K562 (cell line): ENCODE results near the gene VRK3. TPM values are rescaled to one million over a fixed set of nuclear protein-coding genes. Genes with fewer than 3 reads are reported as not detected.

ENCODE experiments used
- ATAC-seq: fragments of 200-7000 bp; cut with Tn5 transposase; 3 replicates; pipeline ENCODE4 v1.9.1; 2020; ENCODE audit warnings: moderate library complexity
- BruUV-seq: library from RNA; stranded (reverse); fragments of 400-500 nt; replicated peaks from 2 replicates; lab custom pipeline; 2021; lab: Mats Ljungman, UMichigan
- CTCF ChIA-PET: fragments of 300-600 bp; formaldehyde crosslinking; extraction: SDS; loops from one replicate; lab custom pipeline; 2021; ENCODE audit warnings: low intra/inter-chr PET ratio; lab: Yijun Ruan, JAX
- POLR2A ChIA-PET: fragments of 300-600, 350-650 bp; sonication (Branson Sonifier 250); formaldehyde crosslinking; extraction: SDS; loops from one replicate; lab custom pipeline; 2021; ENCODE audit warnings: antibody characterized with exemption, inconsistent platforms; lab: Yijun Ruan, JAX
- DNase-seq, 4 experiments: peaks; one replicate each; pipeline versions ENCODE4 v3.0.0 to v3.0.0-alpha.2; 2011 to 2018; ENCODE audit warnings: low spot score in 3 of 4, mixed read lengths in 3 of 4; ENCODE audit errors: extremely low read depth in 1 of 4
- FAIRE-seq: peaks from 2 replicates; lab custom pipeline; 2011; peaks lifted over from hg19 to GRCh38; lab: Jason Lieb, UNC
- H2AFZ ChIP-seq: 2 replicates; pipeline ENCODE4 v1.6.0; 2011; ENCODE audit warnings: low read depth, low read length, control low read depth, inconsistent platforms
- H3K27ac ChIP-seq: fragments of 200-600 bp; 3 replicates; pipeline ENCODE4 v1.8.0; 2011; ENCODE audit warnings: low read depth, mild to moderate bottlenecking, control low read depth, inconsistent platforms, low read length, moderate library complexity, mixed read lengths; ENCODE audit errors: extremely low read depth
- H3K27me3 ChIP-seq, 2 experiments: fragments of 300-600 bp in 1 of 2; 2 replicates in 1 of 2; 3 replicates in 1 of 2; pipeline versions ENCODE4 v1.6.0 to v1.8.0; 2011; ENCODE audit warnings: inconsistent platforms in 2 of 2, low read length in 2 of 2, mild to moderate bottlenecking in 1 of 2, mixed read lengths in 1 of 2, moderate library complexity in 1 of 2; ENCODE audit not compliant: control insufficient read depth in 2 of 2, insufficient read depth in 2 of 2
- H3K36me3 ChIP-seq: fragments of 300-600 bp; 3 replicates; pipeline ENCODE4 v1.8.0; 2011; ENCODE audit warnings: mild to moderate bottlenecking, low read length, inconsistent platforms; ENCODE audit not compliant: control insufficient read depth, insufficient read depth
- H3K4me1 ChIP-seq, 2 experiments: fragments of 200-600 bp in 1 of 2; replicated peaks in 1 of 2; 2 replicates in 1 of 2; 3 replicates in 1 of 2; pipeline versions ENCODE4 v1.5.1 to v1.8.0; 2011; ENCODE audit warnings: inconsistent platforms in 2 of 2, low read length in 2 of 2, mild to moderate bottlenecking in 1 of 2, mixed read lengths in 1 of 2, moderate library complexity in 1 of 2; ENCODE audit not compliant: control insufficient read depth in 2 of 2, insufficient read depth in 2 of 2
- H3K4me2 ChIP-seq: 2 replicates; pipeline ENCODE4 v1.6.1; 2011; ENCODE audit warnings: low read length, control low read depth, inconsistent platforms, mixed read lengths; ENCODE audit not compliant: insufficient read depth
- H3K4me3 ChIP-seq: fragments of 200-600 bp; sonication (generic), shearing (Covaris generic); 2 replicates; pipeline ENCODE4 v1.5.1; 2016; ENCODE audit warnings: control low read depth, inconsistent platforms
- H3K79me2 ChIP-seq: fragments of 200-600 bp; 3 replicates; pipeline ENCODE4 v1.8.0; 2011; ENCODE audit warnings: low read length, inconsistent platforms; ENCODE audit not compliant: control insufficient read depth, insufficient read depth
- H3K9ac ChIP-seq, 2 experiments: 2 replicates each; pipeline versions ENCODE4 v1.6.0 to v1.6.1; 2011; ENCODE audit warnings: low read depth in 2 of 2, low read length in 2 of 2, control low read depth in 1 of 2, inconsistent platforms in 1 of 2, mild to moderate bottlenecking in 1 of 2, mixed read lengths in 1 of 2; ENCODE audit not compliant: insufficient read depth in 1 of 2
- H3K9me1 ChIP-seq: one replicate; pipeline ENCODE4 v1.6.0; 2011; ENCODE audit warnings: inconsistent platforms, mild to moderate bottlenecking, low read length, moderate library complexity; ENCODE audit not compliant: control insufficient read depth, insufficient read depth
- H3K9me3 ChIP-seq: replicated peaks from 2 replicates; pipeline ENCODE4 v1.5.1; 2011; ENCODE audit warnings: low read depth, low read length, inconsistent platforms; ENCODE audit not compliant: control insufficient read depth, insufficient read depth
- H4K20me1 ChIP-seq: replicated peaks from 2 replicates; pipeline ENCODE4 v1.6.1; 2011; ENCODE audit warnings: low read length, inconsistent platforms, mixed read lengths; ENCODE audit not compliant: control insufficient read depth, insufficient read depth
- ATF4 ChIP-seq: fragments of 450-650 bp; formaldehyde crosslinking; IDR thresholded peaks from 2 replicates; pipeline ENCODE4 v1.4.0; 2022; ENCODE audit warnings: mild to moderate bottlenecking, moderate library complexity
- FIP1L1 ChIP-seq: fragments of 200-400 bp; formaldehyde crosslinking; IDR thresholded peaks from 2 replicates; pipeline ENCODE4 v1.6.1; 2018; ENCODE audit warnings: mild to moderate bottlenecking, low read depth, low read length; ENCODE audit not compliant: poor library complexity, severe bottlenecking
- FOXK1 ChIP-seq: sonication (generic); formaldehyde crosslinking; IDR thresholded peaks from 2 replicates; pipeline ENCODE4 v1.8.0; 2022; ENCODE audit warnings: missing genetic modification reagents, mild to moderate bottlenecking, borderline replicate concordance
- GABPB1 ChIP-seq: sonication (generic); formaldehyde crosslinking; IDR thresholded peaks from 2 replicates; pipeline ENCODE4 v1.8.0; 2022; ENCODE audit warnings: mild to moderate bottlenecking, missing genetic modification reagents
- GABPB2 ChIP-seq: fragments of 250-450 bp; sonication (Bioruptor Pico); conservative IDR thresholded peaks from 2 replicates; pipeline ENCODE4 v1.5.1; 2021; ENCODE audit warnings: mild to moderate bottlenecking
- GATAD2A ChIP-seq: fragments of 450-650 bp; IDR thresholded peaks from 2 replicates; pipeline ENCODE4 v1.6.1; 2017
- GTF2E2 ChIP-seq: fragments of 200-800 bp; sonication (Bioruptor generic); IDR thresholded peaks from 2 replicates; pipeline ENCODE4 v1.6.1; 2016; ENCODE audit warnings: missing genetic modification characterization, missing compliant biosample characterization
- HCFC1 ChIP-seq: IDR thresholded peaks from 2 replicates; pipeline ENCODE4 v1.6.1; 2012; ENCODE audit warnings: low read depth, low read length, improper control_type of control experiment
- HNRNPLL ChIP-seq: fragments of 200-400 bp; formaldehyde crosslinking; IDR thresholded peaks from 2 replicates; pipeline ENCODE4 v1.6.1; 2017; ENCODE audit warnings: low read length, low read depth, mild to moderate bottlenecking; ENCODE audit not compliant: poor library complexity, severe bottlenecking
- SNAPC5 ChIP-seq: fragments of 250-450 bp; sonication (Bioruptor Pico); IDR thresholded peaks from 2 replicates; pipeline ENCODE4 v1.8.0; 2021; ENCODE audit warnings: moderate library complexity, mild to moderate bottlenecking, inconsistent platforms
- TAF15 ChIP-seq: fragments of 200-400 bp; formaldehyde crosslinking; IDR thresholded peaks from 2 replicates; pipeline ENCODE4 v1.6.1; 2017; ENCODE audit warnings: mild to moderate bottlenecking, low read depth, low read length, moderate library complexity
- TEAD2 ChIP-seq: fragments of 450-650 bp; IDR thresholded peaks from 2 replicates; pipeline ENCODE4 v1.6.1; 2016; ENCODE audit warnings: missing genetic modification characterization, control low read depth, missing compliant biosample characterization
- TFAP4 ChIP-seq: sonication (generic); formaldehyde crosslinking; IDR thresholded peaks from 2 replicates; pipeline ENCODE4 v1.8.0; 2022; ENCODE audit warnings: missing genetic modification reagents, mild to moderate bottlenecking, moderate library complexity, borderline replicate concordance
- THRB ChIP-seq: fragments of 450-650 bp; formaldehyde crosslinking; conservative IDR thresholded peaks from 2 replicates; pipeline ENCODE4 v1.4.0; 2022; ENCODE audit warnings: mild to moderate bottlenecking, missing genetic modification characterization
- XRCC3 ChIP-seq: fragments of 450-650 bp; IDR thresholded peaks from 2 replicates; pipeline ENCODE4 v1.6.1; 2017; ENCODE audit warnings: mild to moderate bottlenecking, moderate library complexity
- ZNF146 ChIP-seq: IDR thresholded peaks from one replicate; pipeline ENCODE4 v1.6.1; 2018; ENCODE audit warnings: missing compliant biosample characterization; ENCODE audit not compliant: unreplicated experiment
- ZNF232 ChIP-seq: sonication (generic); formaldehyde crosslinking; IDR thresholded peaks from 2 replicates; pipeline ENCODE4 v1.8.0; 2022; ENCODE audit warnings: mild to moderate bottlenecking, missing genetic modification reagents
- ZNF24 ChIP-seq: fragments of 450-650 bp; IDR thresholded peaks from 2 replicates; pipeline ENCODE4 v1.6.1; 2016
- ZNF589 ChIP-seq: fragments of 200-800 bp; sonication (Bioruptor generic); IDR thresholded peaks from 2 replicates; pipeline ENCODE4 v1.6.1; 2016; ENCODE audit warnings: low read depth, missing genetic modification characterization, missing compliant biosample characterization
- ZNF76 ChIP-seq: fragments of 250-450 bp; sonication (Bioruptor Pico); IDR thresholded peaks from 2 replicates; pipeline ENCODE4 v1.4.0; 2020; ENCODE audit warnings: mild to moderate bottlenecking, moderate library complexity, borderline replicate concordance
- WGBS: fragments of 100-300 bp; shearing (Covaris generic); methylation state at CpG from one replicate; pipeline ENCODE4 v1.1.6; 2016; ENCODE audit warnings: low coverage, mixed read lengths; ENCODE audit not compliant: insufficient coverage; ENCODE audit errors: missing lambda C conversion rate; 5-methylcytosine and 5-hydroxymethylcytosine counted together
- in situ Hi-C: fragments of 300-500 bp; cut with MboI; formaldehyde crosslinking; loops from 4 replicates; pipeline ENCODE4 v1.15.0; 2018; ENCODE audit warnings: inconsistent platforms, mixed read lengths
- intact Hi-C: fragments of 100-400 bp; cut with micrococcal nuclease; formaldehyde crosslinking; loops from 2 replicates; pipeline ENCODE4 v1.14.2; 2022
- polyA plus RNA-seq, 8 experiments: library from polyadenylated mRNA; depleted of rRNA in 4 of 8; stranded (reverse) in 5 of 8; unstranded in 3 of 8; fragments of >200 nt; fragmentation: Nextera tagmentation in 2 of 8; fragmentation: Illumina TruSeq in 1 of 8; extraction: Ambion mirVana in 2 of 8; extraction: Trizol in 1 of 8; gene quantifications; 2 replicates each; pipeline versions ENCODE4 v1.2.1 to v1.2.3, GENCODE V29; 2011 to 2014; ENCODE audit warnings: inconsistent platforms in 1 of 8, missing spikeins in 1 of 8
- total RNA-seq, 7 experiments: library from RNA; depleted of rRNA in 6 of 7; stranded (reverse); fragments of >200 nt in 6 of 7; fragmentation: Illumina TruSeq in 2 of 7; extraction: Trizol in 2 of 7; gene quantifications; 2 replicates each; pipeline versions ENCODE4 v1.2.1 to v1.2.3, GENCODE V29; 2011 to 2021; ENCODE audit warnings: low replicate concordance in 1 of 7

VRK3 gene
- total and polyA plus RNA-seq, 9 of the 15 experiments (the other 6 are each of a cell fraction or from before 2014, with no cell fraction given) = 25.6 to 94.3 (median 42.9) TPM

- H3K27ac ChIP-seq = no peak overlapping the region
- H3K4me1 ChIP-seq = peaks cover 6 to 14% of the 10 kb centered on the region in 2 experiments; a peak in 4 of 5 replicates
- intact Hi-C loops (loop anchor here (1.0 kb wide), 1 partner anchor 50 kb away; no protein-coding TSS in a partner anchor), in situ Hi-C loops (no loop called here)
- BruUV-seq = no TSS peak
- H3K27me3 ChIP-seq = no peaks in the 10 kb centered on the region
- peaks cover 3% of the 10 kb centered on the region for H3K9me1 ChIP-seq
- peaks cover 26% of the 10 kb centered on the region for H4K20me1 ChIP-seq
- H3K4me2 ChIP-seq = no peak overlapping the region
- POLR2A ChIA-PET = interaction anchor here (0.8 to 1.2 kb wide), 3 partner anchors 9 to 55 kb away, joined by 3 read pairs; no protein-coding TSS in a partner anchor
- H2AFZ ChIP-seq = no peak overlapping the region
- CTCF ChIA-PET = interaction anchor here (1.4 kb wide), 1 partner anchor 49 kb away, joined by 4 read pairs; no protein-coding TSS in a partner anchor
- DNase-seq (peak; percentile 70 to 92 (median 78)), ATAC-seq (peak; percentile 84), FAIRE-seq (peak; percentile 85)
- H3K36me3 ChIP-seq = peaks cover 29% of the 10 kb centered on the region; the same call in 2 of the 3 replicates
- WGBS = 29% methylated on average over 9 of the region's 9 CpGs
- no peaks in the 10 kb centered on the region for H3K79me2 ChIP-seq
- no peak overlapping the region for H3K4me3 ChIP-seq
- H3K9ac ChIP-seq = no peak overlapping the region
- no peaks in the 10 kb centered on the region for H3K9me3 ChIP-seq
- TF ChIP-seq FIP1L1 (no peak), TEAD2 (tag) (peak; percentile 94), THRB (CRISPR knock-in tag) (peak; percentile 99), ZNF589 (CRISPR knock-in tag) (peak; percentile 99), SNAPC5 (CRISPR knock-in tag) (no peak), GABPB2 (CRISPR knock-in tag) (peak; percentile 88; the same call in 1 of the 2 replicates), ZNF146 (CRISPR knock-in tag) (peak; percentile 97), GTF2E2 (tag) (0 out of 2 replicates have a peak, but pooled peaks have one; percentile 29), HNRNPLL (no peak), FOXK1 (CRISPR knock-in tag) (peak; percentile 100), ZNF232 (CRISPR knock-in tag) (peak; percentile 100), ATF4 (CRISPR knock-in tag) (peak; percentile 82), GATAD2A (no peak), ZNF76 (CRISPR knock-in tag) (peak; percentile 92), TAF15 (no peak), ZNF24 (peak; percentile 96), GABPB1 (CRISPR knock-in tag) (peak; percentile 97), XRCC3 (no peak), HCFC1 (peak; percentile 68), TFAP4 (peak; percentile 100)
These were observed 37.9 kb downstream of the VRK3 start for GRCh38 chr19:49987159-49987698.
